Cardiac muscle cell (in vitro differentiated cells and primary cell): ENCODE data around the gene TSHR. TPM values are rescaled to one million over a fixed set of nuclear protein-coding genes. Genes with fewer than 3 reads are reported as not detected.
A peak's percentile ranks its signal among the peaks of the same experiment; 100 is the strongest.

Source experiments
- DNase-seq, 2 donors: peaks; one replicate each; pipeline versions ENCODE4 v3.0.0 to v3.0.0-alpha.2; 2010 to 2017; ENCODE audit warnings: low read depth in 1 of 2, low spot score in 1 of 2
- H3K27ac ChIP-seq: fragments of 200-600 bp; sonication (generic); 2 replicates; pipeline ENCODE4 v1.5.1; 2016
- H3K27me3 ChIP-seq: fragments of 200-600 bp; sonication (generic); 2 replicates; pipeline ENCODE4 v1.6.0; 2016; ENCODE audit warnings: control low read depth
- H3K36me3 ChIP-seq: fragments of 200-600 bp; sonication (generic); 2 replicates; pipeline ENCODE4 v1.5.1; 2016; ENCODE audit warnings: control low read depth
- H3K4me1 ChIP-seq: fragments of 200-600 bp; sonication (generic); 2 replicates; pipeline ENCODE4 v1.8.1; 2017; ENCODE audit warnings: low read depth, mild to moderate bottlenecking, mixed run types
- H3K4me3 ChIP-seq: fragments of 200-600 bp; sonication (generic); 2 replicates; pipeline ENCODE4 v1.5.1; 2016; ENCODE audit warnings: mild to moderate bottlenecking
- H3K9me3 ChIP-seq: fragments of 200-600 bp; sonication (generic); 2 replicates; pipeline ENCODE4 v1.5.1; 2017; ENCODE audit warnings: low read depth, mild to moderate bottlenecking, control low read depth
- CTCF ChIP-seq: IDR thresholded peaks from 2 replicates; pipeline ENCODE4 v1.5.1; 2012; ENCODE audit warnings: low read depth, mild to moderate bottlenecking, low read length
- polyA plus RNA-seq: library from polyadenylated mRNA; unstranded; fragments of >200 nt; fragmentation: Nextera tagmentation; extraction: Ambion mirVana; gene quantifications from 2 replicates; pipeline ENCODE4 v1.2.1, GENCODE V29; 2016
- total RNA-seq: library from RNA; depleted of rRNA; stranded (reverse); fragments of >200 nt; gene quantifications from 2 replicates; pipeline ENCODE4 v1.2.3, GENCODE V29; 2016

The TSHR gene
- total and polyA plus RNA-seq, 2 experiments from 2014 or later: 0.38 to 1.2 TPM

GRCh38 chr14:81127785-81128184 is 172.4 kb downstream of the TSHR start:
- H3K27ac ChIP-seq: no peak overlapping the region
- peak in 1 of 2 donors; percentile 35 for DNase-seq
- H3K36me3 ChIP-seq: no peaks in the 10 kb centered on the region
- H3K4me3 ChIP-seq: no peak overlapping the region
- TF ChIP-seq CTCF: no peak
- H3K27me3 ChIP-seq: no peaks in the 10 kb centered on the region
- H3K9me3 ChIP-seq: no peaks in the 10 kb centered on the region
- no peaks in the 10 kb centered on the region for H3K4me1 ChIP-seq

- Histone ChIP-seq H3K27ac (no peak overlapping the region), H3K4me3 (no peak overlapping the region), H3K9me3 (no peaks in the 10 kb centered on the region), H3K36me3 (no peaks in the 10 kb centered on the region), H3K4me1 (no peaks in the 10 kb centered on the region), H3K27me3 (no peaks in the 10 kb centered on the region)
- DNase-seq: no peak
- no peak for TF ChIP-seq CTCF
Observed at GRCh38 chr14:81129242-81129641, 173.8 kb downstream of the TSHR start.

- H3K4me1 ChIP-seq: no peaks in the 10 kb centered on the region
- TF ChIP-seq CTCF: no peak
- no peak overlapping the region for H3K4me3 ChIP-seq
- H3K36me3 ChIP-seq: no peaks in the 10 kb centered on the region
- no peak overlapping the region for H3K27ac ChIP-seq
- DNase-seq: no peak
- H3K9me3 ChIP-seq: no peaks in the 10 kb centered on the region
- H3K27me3 ChIP-seq: no peaks in the 10 kb centered on the region
Observed at GRCh38 chr14:81132468-81132867, 177.0 kb downstream of the TSHR start.

GRCh38 chr14:81133400-81133799 is 178.0 kb downstream of the TSHR start:
- H3K4me1 ChIP-seq: no peaks in the 10 kb centered on the region
- no peak for DNase-seq
- no peaks in the 10 kb centered on the region for H3K36me3 ChIP-seq
- no peak overlapping the region for H3K4me3 ChIP-seq
- H3K27ac ChIP-seq: no peak overlapping the region
- TF ChIP-seq CTCF: no peak
- H3K27me3 ChIP-seq: no peaks in the 10 kb centered on the region
- no peaks in the 10 kb centered on the region for H3K9me3 ChIP-seq

- H3K27ac ChIP-seq: no peak overlapping the region
- TF ChIP-seq CTCF: no peak
- H3K9me3 ChIP-seq: no peaks in the 10 kb centered on the region
- H3K27me3 ChIP-seq: no peaks in the 10 kb centered on the region
- DNase-seq: peak in 1 of 2 donors; percentile 17
- H3K4me1 ChIP-seq: no peaks in the 10 kb centered on the region
- no peaks in the 10 kb centered on the region for H3K36me3 ChIP-seq
- H3K4me3 ChIP-seq: no peak overlapping the region
Observed at GRCh38 chr14:81137316-81137715, 181.9 kb downstream of the TSHR start.

GRCh38 chr14:81138429-81138828 is 183.0 kb downstream of the TSHR start:
- Histone ChIP-seq H3K36me3 (no peaks in the 10 kb centered on the region), H3K4me3 (no peak overlapping the region), H3K9me3 (no peaks in the 10 kb centered on the region), H3K27me3 (no peaks in the 10 kb centered on the region), H3K4me1 (no peaks in the 10 kb centered on the region), H3K27ac (no peak overlapping the region)
- TF ChIP-seq CTCF: no peak
- no peak for DNase-seq
